ENCODE results near the gene PPP2R2D.

GRCh38 chr10:131870411-131870810 lies 30.4 kb upstream of the PPP2R2D start:
- TF ChIP-seq EP300 (IDR thresholded peaks at IDR 0.05) (no peak), POLR2AphosphoS5 (IDR thresholded peaks at IDR 0.05) (no peak), POLR2A (IDR thresholded peaks at IDR 0.05) (no peak)
